ENCODE data around the gene KY.

Gene KY

GRCh38 chr3:134642445-134643149, 8.2 kb downstream of the KY start:
- no peak for DNase-seq

- DNase-seq: no peak
Observed at GRCh38 chr3:134641671-134642300, 9.0 kb downstream of the KY start.

- DNase-seq: peak; percentile 29
Observed at GRCh38 chr3:134640872-134641470, 9.9 kb downstream of the KY start.

GRCh38 chr3:134640378-134640777, 10.4 kb downstream of the KY start:
- no peak for DNase-seq

- no peak for DNase-seq
Observed at GRCh38 chr3:134638385-134639030, 12.3 kb downstream of the KY start.

GRCh38 chr3:134636406-134636805, 14.4 kb downstream of the KY start:
- no peak for DNase-seq

GRCh38 chr3:134630506-134630905, 20.3 kb downstream of the KY start:
- DNase-seq: no peak

GRCh38 chr3:134628884-134629283, 21.9 kb downstream of the KY start:
- DNase-seq: no peak

- no peak for DNase-seq
Observed at GRCh38 chr3:134627831-134628230, 23.0 kb downstream of the KY start.

GRCh38 chr3:134625885-134626741, 24.7 kb downstream of the KY start:
- DNase-seq: no peak

- no peak for DNase-seq
Observed at GRCh38 chr3:134625462-134625861, 25.4 kb downstream of the KY start.

GRCh38 chr3:134624537-134625287, 26.1 kb downstream of the KY start:
- DNase-seq: no peak

- DNase-seq: no peak
Observed at GRCh38 chr3:134623615-134624245, 27.1 kb downstream of the KY start.

GRCh38 chr3:134622806-134623365, 27.9 kb downstream of the KY start:
- DNase-seq: no peak

GRCh38 chr3:134621854-134622253, 29.0 kb downstream of the KY start:
- DNase-seq: no peak

GRCh38 chr3:134620476-134621115, 30.2 kb downstream of the KY start:
- no peak for DNase-seq

GRCh38 chr3:134619884-134620445, 30.9 kb downstream of the KY start:
- no peak for DNase-seq

- no peak for DNase-seq
Observed at GRCh38 chr3:134619301-134619615, 31.6 kb downstream of the KY start.

- DNase-seq: no peak
Observed at GRCh38 chr3:134618478-134619300, 32.1 kb downstream of the KY start.

All from inflammatory macrophage treated with lipopolysaccharide for 4 hours (primary cell).